WI38 (cell line): ENCODE results near the gene NCS1.

Source experiments
- H3K4me3 ChIP-seq: 2 replicates; pipeline ENCODE4 v1.5.1; 2011; ENCODE audit warnings: low read depth, mild to moderate bottlenecking, control low read depth, low read length
- TF ChIP-seq, protein P1 (sequence below): IDR thresholded peaks from 2 replicates; pipeline ENCODE4 v1.5.1; 2012; ENCODE audit warnings: low read depth, mild to moderate bottlenecking, control low read depth, low read length

NCS1 gene

DNA sequence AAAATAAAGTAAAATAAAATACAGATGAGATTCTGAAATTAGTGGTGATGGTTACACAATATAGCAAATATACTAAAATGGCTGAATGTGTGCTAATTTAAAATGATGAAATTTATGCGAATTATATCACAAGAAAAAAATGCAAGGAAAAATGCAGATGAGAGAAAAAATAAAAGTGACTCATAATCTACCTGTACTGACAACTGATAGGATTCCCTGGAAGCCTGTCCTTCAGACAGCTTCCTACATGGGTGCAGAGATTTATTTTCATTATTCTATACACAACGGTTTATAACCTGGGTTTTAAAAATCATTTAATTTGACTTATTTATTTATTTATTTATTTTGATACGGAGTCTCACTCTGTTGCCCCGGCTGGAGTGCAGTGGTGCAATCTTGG is 5.8 kb upstream of the NCS1 start:
- TF ChIP-seq, protein P1, sequence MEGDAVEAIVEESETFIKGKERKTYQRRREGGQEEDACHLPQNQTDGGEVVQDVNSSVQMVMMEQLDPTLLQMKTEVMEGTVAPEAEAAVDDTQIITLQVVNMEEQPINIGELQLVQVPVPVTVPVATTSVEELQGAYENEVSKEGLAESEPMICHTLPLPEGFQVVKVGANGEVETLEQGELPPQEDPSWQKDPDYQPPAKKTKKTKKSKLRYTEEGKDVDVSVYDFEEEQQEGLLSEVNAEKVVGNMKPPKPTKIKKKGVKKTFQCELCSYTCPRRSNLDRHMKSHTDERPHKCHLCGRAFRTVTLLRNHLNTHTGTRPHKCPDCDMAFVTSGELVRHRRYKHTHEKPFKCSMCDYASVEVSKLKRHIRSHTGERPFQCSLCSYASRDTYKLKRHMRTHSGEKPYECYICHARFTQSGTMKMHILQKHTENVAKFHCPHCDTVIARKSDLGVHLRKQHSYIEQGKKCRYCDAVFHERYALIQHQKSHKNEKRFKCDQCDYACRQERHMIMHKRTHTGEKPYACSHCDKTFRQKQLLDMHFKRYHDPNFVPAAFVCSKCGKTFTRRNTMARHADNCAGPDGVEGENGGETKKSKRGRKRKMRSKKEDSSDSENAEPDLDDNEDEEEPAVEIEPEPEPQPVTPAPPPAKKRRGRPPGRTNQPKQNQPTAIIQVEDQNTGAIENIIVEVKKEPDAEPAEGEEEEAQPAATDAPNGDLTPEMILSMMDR = no peak
- no peak overlapping the region for H3K4me3 ChIP-seq

DNA sequence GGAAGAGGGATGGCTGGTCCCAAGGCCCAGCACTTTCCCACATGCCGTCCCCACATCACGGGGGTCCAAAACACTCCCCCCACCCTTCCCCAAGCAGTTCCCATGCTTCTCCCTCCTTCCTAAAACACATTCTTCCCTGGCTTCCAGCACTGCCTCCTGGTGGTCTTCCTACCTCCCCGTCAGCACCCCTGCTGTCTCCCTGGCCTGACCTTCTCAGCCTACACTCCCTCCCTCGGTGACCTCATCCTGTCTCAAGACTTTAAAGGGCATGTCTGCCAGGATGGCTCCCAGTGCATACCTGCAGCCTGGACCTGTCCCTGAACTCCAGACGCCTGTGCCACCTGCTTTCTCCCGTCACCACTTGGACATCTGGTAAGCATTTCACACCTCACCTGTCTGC is 4.3 kb upstream of the NCS1 start:
- TF ChIP-seq, protein P1 = no peak
- H3K4me3 ChIP-seq = no peak overlapping the region

DNA sequence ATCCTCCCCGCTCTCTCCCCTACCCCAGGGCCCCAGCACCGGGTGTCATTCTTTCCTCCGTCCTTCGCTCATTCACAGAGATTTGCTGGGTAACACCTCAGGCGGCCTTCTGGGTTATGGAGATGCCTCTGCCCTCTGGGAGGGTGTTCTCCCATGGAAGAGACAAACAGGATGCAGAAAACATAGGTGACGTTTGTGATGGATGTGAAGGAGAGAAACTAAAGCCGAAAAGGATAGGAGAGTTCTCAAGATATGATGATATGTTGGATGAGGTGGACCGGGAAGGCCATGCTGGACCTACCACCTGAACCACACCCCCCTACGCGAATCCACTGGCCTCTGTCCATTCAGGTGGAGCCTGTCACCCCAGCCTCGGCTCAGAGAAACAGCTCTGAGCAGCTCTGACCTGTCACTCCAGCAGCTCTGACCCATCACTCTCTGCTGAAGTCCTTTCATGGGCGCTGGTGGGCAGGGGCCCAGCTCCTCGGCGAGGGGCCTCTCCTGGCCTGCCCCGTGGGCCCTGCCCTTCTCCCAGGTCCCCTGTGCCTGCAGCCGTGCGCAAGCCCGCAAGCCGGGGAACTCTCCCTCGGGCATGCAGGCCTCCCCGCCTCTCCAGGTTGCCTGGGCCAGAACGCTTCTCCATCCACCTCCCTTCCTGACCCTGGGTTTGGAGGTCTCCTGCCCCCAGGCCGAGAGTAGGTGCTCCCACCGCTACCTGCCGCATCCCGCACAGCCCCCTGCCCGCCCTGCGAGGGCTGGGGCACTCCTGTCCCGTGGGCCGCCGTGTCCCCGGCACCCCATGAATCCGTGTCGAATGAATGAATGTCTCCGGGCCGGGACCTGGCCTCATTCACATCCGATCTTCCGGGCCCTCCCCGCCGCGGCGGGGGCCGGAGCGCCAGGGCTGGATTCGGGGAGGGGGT is 717 bp upstream of the NCS1 start:
- peak overlapping the region; percentile 50 for H3K4me3 ChIP-seq
- TF ChIP-seq, protein P1 = no peak

DNA sequence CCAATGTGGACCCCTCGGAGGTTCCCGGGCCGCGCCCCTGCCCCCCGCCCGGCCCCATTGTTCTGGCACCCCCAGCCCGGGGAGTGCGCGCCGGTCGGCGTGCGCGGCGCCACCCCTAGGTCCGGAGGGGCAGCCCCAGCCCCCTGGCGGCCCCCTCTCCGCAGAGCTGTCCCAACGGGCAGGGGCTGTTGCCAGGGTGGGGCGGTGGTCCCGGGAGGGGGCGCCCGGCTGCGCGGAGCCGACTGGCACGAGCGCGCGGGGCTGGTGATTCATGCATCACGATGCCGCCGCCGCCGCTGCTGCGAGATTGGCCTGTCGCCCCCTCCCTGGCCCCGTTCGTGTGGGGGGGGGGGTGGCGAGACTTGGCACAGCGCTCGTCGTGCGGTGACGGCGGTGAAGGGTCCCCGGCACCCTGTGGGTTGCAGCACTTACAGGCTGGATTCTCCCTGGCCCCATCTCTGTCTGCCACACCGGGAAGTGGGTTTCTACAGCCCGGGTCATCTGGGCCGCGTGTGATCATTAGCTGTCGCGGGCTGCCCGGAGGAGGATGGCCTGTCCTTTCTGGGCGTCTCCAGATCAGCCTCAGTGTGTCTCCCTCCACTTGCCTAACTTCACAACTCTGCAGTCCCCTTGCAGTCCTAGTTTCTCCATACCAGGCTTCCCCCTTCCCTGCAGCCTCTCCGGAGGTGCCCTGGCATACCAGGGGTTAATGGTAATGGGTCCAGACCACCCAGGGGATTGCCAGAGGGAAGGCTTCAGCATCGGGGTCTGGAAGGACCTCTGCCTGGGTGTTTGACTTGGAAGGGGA is 858 bp downstream of the NCS1 start:
- TF ChIP-seq, protein P1 = no peak
- H3K4me3 ChIP-seq = peak overlapping the region; percentile 61

DNA sequence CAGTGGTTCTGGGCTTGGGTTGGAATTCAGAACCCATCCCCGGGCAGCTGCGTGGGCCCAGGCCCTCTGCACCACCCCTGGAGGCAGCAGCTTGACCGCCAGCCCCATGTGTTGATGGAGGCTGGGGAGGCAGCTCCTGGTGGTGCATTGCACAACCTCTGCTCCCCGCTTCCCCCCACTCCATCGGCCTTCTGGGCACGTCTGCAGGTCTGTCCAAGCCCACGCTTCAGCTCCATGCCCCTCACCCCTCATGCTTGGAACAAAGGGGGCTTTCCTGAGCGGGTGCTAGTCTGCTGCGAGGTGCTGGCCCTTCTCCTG is 1.4 kb downstream of the NCS1 start:
- TF ChIP-seq, protein P1 = no peak
- H3K4me3 ChIP-seq = peak overlapping the region; percentile 61

DNA sequence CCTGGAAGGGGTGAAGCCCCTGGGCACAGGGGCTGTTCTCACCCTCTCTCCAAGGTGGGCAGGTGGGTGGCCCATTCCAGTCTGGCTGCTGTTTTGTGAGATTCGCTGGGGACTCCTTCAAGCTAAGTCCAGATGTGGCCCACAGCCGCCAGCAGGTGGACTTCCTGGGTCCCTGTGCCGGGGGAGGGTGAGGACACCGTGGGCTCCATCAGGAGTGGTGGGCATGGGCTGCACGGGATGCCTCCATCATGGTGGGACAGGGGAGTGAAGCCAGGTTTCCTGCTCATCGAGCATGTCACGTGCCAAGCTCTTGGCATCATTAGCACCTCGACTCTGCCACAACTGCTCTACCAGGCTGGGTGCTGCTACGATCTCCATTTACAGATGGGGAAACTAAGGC is 1.8 kb downstream of the NCS1 start:
- H3K4me3 ChIP-seq = peak overlapping the region; percentile 61

More for the DNA sequence above, 1.8 kb downstream of the NCS1 start:
- TF ChIP-seq, protein P1 = no peak
